Endothelial cell (in vitro differentiated cells): ENCODE results near the gene TSPAN9. TPM values are rescaled to one million over a fixed set of nuclear protein-coding genes. Genes with fewer than 3 reads are reported as not detected.

Source experiments
- DNase-seq: peaks from one replicate; pipeline ENCODE4 v3.0.0; 2021; ENCODE audit warnings: low spot score
- H3K27ac Mint-ChIP-seq: one replicate; pipeline ENCODE4 v1.8.0; 2021; ENCODE audit warnings: mixed read lengths, inconsistent platforms; ENCODE audit not compliant: unreplicated experiment
- H3K27me3 Mint-ChIP-seq: one replicate; pipeline ENCODE4 v1.8.0; 2021; ENCODE audit warnings: mild to moderate bottlenecking, moderate library complexity, mixed read lengths, inconsistent platforms; ENCODE audit not compliant: unreplicated experiment
- H3K36me3 Mint-ChIP-seq: one replicate; pipeline ENCODE4 v1.8.0; 2021; ENCODE audit warnings: mild to moderate bottlenecking, low read depth, mixed read lengths, inconsistent platforms; ENCODE audit not compliant: unreplicated experiment
- H3K4me1 Mint-ChIP-seq: one replicate; pipeline ENCODE4 v1.8.0; 2021; ENCODE audit warnings: mild to moderate bottlenecking, mixed read lengths, inconsistent platforms; ENCODE audit not compliant: unreplicated experiment
- H3K4me3 Mint-ChIP-seq: one replicate; pipeline ENCODE4 v1.8.0; 2021; ENCODE audit warnings: mild to moderate bottlenecking, mixed read lengths, inconsistent platforms; ENCODE audit not compliant: unreplicated experiment
- H3K9me3 Mint-ChIP-seq: one replicate; pipeline ENCODE4 v1.8.0; 2021; ENCODE audit warnings: mixed read lengths, inconsistent platforms; ENCODE audit not compliant: unreplicated experiment
- CTCF ChIP-seq: fragments of 200-600 bp; sonication (generic); IDR thresholded peaks from one replicate; pipeline ENCODE4 v1.5.0; 2021; ENCODE audit warnings: antibody characterized with exemption; ENCODE audit not compliant: unreplicated experiment
- total RNA-seq: library from RNA; stranded (reverse); fragmentation: NEBNext Ultra II Directional; extraction: Animal tissue kit (Norgen Biotek cat#: 25700); gene quantifications from one replicate; pipeline ENCODE4 v1.2.1, GENCODE V29; 2021; ENCODE audit not compliant: unreplicated experiment

TSPAN9 gene
- total RNA-seq, 1 donor from 2014 or later = 116 TPM

DNA sequence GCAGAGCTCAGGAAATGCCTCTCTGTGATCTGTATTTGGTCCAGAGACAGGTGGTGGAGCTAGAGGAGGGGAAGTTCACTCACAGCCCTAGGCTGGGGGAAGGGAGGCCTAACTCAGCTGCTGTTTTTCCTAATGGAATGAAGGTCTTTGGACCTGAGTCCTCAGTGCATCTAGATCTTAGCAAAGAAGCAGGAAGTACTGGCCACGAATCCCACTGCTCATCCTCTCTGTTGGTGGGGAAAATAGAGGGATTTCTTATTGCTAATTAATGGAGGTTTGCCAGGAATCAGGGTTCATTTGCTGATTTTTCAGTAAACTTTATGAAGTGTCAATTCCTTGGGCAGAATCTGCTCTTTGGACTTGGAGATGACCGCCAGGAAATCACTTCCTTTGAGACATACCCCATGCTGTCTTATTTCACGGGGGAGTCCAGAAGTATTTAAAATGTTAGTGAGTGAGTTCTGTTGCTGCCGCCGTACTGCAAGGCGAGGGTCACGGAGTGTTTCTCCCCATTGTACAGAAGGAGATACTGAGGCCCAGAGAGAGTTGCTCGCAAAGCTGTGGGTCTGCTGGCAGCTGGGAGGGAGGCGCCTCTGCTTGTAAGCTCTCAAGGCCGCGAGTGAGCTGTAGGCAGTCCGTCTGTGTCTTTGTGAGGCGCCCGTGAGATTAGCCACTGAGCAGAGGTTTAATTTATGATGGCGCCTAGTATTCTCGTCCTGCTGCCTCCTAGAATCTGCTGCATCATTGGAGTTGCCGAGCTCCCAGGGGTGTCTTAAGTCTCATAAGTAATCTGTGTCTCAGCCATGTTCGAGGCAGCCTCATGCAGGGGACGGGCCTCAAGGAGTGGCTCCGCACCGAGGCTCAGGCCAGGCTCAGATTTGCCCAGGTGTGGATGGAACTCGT is 88.2 kb downstream of the TSPAN9 start:
- Mint-ChIP-seq H3K27ac (no peak overlapping the region), H3K4me1 (peaks cover 59% of the 10 kb centered on the region), H3K27me3 (peaks cover 6% of the 10 kb centered on the region), H3K4me3 (no peak overlapping the region), H3K36me3 (peaks cover 25% of the 10 kb centered on the region), H3K9me3 (no peaks in the 10 kb centered on the region)
- TF ChIP-seq CTCF = no peak
- DNase-seq = no peak

GRCh38 chr12:3167636-3168035 is 90.5 kb downstream of the TSPAN9 start:
- no peak for TF ChIP-seq CTCF

GRCh38 chr12:3168223-3169221 is 91.3 kb downstream of the TSPAN9 start:
- no peaks in the 10 kb centered on the region for H3K9me3 Mint-ChIP-seq
- no peak overlapping the region for H3K27ac Mint-ChIP-seq
- no peak for TF ChIP-seq CTCF
- no peak for DNase-seq
- H3K27me3 Mint-ChIP-seq = peaks cover 12% of the 10 kb centered on the region
- no peak overlapping the region for H3K4me3 Mint-ChIP-seq
- H3K4me1 Mint-ChIP-seq = peaks cover 60% of the 10 kb centered on the region
- H3K36me3 Mint-ChIP-seq = peaks cover 21% of the 10 kb centered on the region

More at GRCh38 chr12:3167636-3168035, 90.5 kb downstream of the TSPAN9 start:
- H3K36me3 Mint-ChIP-seq = peaks cover 21% of the 10 kb centered on the region
- no peak for DNase-seq
- no peak overlapping the region for H3K4me3 Mint-ChIP-seq
- no peak overlapping the region for H3K27ac Mint-ChIP-seq
- peaks cover 63% of the 10 kb centered on the region for H3K4me1 Mint-ChIP-seq
- H3K27me3 Mint-ChIP-seq = peaks cover 8% of the 10 kb centered on the region
- no peaks in the 10 kb centered on the region for H3K9me3 Mint-ChIP-seq

DNA sequence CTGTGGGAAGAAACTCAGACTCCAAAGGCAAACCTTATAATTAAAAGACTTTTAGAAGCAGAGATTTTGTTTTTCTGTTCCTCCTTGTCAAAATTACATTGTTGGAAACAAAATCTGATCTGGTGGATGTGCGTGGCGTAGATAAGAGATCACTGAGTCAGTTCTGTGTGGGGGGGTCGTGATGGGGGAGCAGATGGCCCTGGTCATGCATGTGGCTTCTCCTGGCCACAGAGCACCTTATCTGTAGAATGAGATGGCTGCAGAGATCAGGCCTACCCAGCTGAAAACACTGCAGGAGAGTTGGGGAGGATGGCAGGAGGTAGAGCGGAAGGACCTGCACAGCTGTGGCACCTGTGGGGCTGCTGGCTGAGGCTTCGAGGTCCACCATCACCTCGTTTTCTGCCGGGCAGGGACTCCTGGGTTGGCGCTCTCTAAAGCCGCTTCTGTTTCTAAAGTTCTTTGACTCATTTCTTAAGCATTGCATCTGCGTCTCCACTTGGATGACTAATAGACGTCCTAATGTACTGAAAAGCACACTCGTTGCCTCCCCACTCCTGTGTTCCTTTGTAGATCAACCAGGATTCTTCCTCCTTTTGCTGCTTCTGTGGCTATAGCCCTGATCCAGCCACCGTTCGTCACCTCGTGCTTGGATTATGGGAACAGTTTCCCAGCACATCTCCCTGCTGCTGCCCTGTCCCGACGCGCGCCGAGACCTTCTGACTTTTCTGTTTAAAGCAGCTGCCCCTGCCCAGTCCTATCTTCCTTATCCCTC is 93.4 kb downstream of the TSPAN9 start:
- no peak overlapping the region for H3K4me3 Mint-ChIP-seq
- H3K27ac Mint-ChIP-seq = no peak overlapping the region
- no peaks in the 10 kb centered on the region for H3K9me3 Mint-ChIP-seq
- H3K27me3 Mint-ChIP-seq = peaks cover 15% of the 10 kb centered on the region
- peaks cover 21% of the 10 kb centered on the region for H3K36me3 Mint-ChIP-seq
- no peak for TF ChIP-seq CTCF
- peaks cover 55% of the 10 kb centered on the region for H3K4me1 Mint-ChIP-seq
- DNase-seq = no peak
